EL (cell line): ENCODE data around the gene NT5C1A.

Experiments
- DNase-seq: peaks from one replicate; pipeline ENCODE4 v3.0.0-alpha.2; 2016

NT5C1A gene

GRCh38 chr1:39671793-39672550 lies at the start of gene NT5C1A:
Gene NT5C1A (minus strand): TSS chr1:39672107. CDS start chr1:39672038, 69 bp downstream.
- no peak for DNase-seq

- DNase-seq = no peak
Measured at GRCh38 chr1:39721664-39722063, 49.8 kb upstream of the NT5C1A start.

GRCh38 chr1:39720094-39720999 lies 48.4 kb upstream of the NT5C1A start:
- DNase-seq = peak; percentile 67

DNA sequence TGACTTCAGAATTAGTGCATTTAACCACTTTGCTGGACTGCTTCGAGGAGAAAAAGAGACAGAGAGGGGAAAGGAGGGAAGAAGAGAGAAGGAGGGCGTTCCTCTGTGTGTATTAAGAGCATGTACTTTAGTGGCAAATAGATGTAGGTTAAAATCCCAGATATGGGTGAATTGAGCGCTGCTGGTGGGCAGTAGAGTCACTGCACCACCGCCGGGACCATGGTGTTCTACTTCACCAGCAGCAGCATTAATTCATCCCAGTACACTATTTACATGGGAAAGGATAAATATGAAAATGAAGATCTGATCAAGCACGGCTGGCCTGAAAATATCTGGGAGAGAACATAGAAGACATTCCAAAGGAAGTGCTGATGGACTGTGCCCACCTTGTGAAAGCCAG lies 45.9 kb upstream of the NT5C1A start:
- no peak for DNase-seq

GRCh38 chr1:39713557-39713956 lies 41.6 kb upstream of the NT5C1A start:
- DNase-seq = no peak

- no peak for DNase-seq
Measured at GRCh38 chr1:39711966-39712340, 40.0 kb upstream of the NT5C1A start.

DNA sequence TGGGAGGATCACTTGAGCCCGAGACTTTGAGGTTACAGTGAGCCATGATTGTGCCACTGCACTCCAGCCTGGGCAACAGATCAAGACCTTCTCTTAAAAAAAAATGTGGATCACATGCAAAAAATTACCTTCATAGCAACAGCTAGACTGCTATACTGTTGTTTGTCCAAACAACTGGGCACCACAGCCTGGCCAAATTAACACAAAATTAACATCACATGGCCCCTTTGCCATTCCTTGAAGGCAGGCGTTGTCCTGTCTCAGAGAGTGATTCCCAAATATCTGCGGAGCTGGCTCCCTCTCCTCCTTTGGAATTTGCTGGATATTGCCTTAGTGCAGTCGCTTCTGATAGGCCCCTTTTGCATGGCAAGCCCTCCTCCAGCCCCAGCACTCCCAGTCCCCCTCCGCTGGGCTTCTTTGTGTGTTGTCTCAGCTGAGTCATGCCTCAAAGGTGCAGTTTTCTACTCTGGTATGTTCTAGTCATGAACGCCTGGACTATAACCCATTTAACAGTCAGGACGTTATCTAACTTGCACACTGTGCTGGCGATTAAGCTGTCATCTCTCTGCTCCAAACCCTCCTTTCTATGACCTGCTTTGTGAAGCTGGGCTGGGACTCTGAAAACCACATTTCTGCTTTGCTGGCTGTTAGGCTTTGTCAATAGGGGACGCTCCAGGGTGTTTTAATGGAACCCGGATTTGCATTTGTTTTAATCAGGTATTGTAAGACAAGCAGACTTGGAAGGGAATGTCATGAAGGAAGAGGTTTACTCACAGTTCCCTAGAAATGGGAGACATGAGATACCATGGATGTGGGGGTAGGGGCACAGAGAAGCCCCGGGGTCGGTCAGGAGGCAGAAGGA lies 39.4 kb upstream of the NT5C1A start:
- no peak for DNase-seq

- DNase-seq = no peak
Measured at GRCh38 chr1:39707506-39707905, 35.6 kb upstream of the NT5C1A start.

- no peak for DNase-seq
Measured at GRCh38 chr1:39704757-39705156, 32.9 kb upstream of the NT5C1A start.

DNA sequence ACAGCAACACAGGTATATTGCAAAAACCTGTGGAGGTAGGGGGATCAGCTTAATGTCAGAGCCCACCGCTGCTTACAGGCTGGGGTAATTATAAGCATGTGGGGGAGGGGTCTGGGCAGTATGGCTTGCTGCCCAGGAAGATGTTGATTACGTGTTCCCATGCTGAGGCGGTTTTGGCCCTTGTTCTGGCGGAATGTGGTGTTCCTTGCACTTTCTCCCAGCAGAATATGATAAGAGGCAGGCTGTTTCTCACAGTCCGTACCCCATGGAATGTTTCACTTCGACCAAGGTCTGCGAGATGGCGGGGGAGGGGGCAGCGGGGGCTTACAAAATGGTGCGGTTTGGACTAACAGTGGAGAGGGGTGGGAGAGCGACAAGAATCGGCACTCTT lies 29.1 kb upstream of the NT5C1A start:
- DNase-seq = peak; percentile 34

DNA sequence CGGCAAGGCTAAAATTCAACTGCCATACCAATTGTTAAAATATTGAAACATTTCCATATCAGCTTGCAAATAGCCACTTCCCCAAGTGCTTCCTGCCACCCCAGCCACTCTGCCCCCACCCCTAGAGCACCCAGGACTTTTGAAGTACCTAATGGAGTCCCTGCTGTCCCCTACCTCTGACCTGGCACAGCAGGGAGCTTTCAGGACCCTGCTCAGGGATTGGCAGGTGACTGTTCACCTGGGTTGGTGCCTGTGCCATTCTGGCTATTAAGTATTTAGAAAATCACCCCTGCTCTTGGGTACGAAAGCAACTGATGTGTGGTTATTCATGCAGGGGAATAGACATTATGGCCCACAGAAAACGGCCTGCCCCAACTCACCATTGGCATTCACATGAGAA lies 28.4 kb upstream of the NT5C1A start:
- DNase-seq = no peak

GRCh38 chr1:39699419-39699818 lies 27.5 kb upstream of the NT5C1A start:
- DNase-seq = no peak

DNA sequence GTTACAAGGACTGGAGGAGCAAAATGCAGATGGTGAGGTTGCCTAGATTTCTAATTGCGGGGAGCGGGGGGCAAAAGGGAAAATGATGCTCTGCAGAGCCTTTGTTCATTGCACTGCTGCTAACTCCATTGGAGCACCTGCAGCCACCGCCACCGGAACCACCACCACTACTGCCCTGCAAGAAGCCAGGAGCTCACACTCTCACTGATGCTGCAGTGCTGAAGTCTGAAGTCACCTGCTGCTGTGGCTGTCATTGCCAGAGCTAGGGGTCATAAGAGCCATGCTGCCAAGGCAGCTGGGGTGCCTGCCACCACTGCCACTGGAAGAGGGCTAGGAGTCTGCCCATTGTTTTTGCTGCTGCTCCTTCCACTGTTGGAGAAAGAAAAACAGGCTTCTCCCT lies 26.7 kb upstream of the NT5C1A start:
- no peak for DNase-seq

DNA sequence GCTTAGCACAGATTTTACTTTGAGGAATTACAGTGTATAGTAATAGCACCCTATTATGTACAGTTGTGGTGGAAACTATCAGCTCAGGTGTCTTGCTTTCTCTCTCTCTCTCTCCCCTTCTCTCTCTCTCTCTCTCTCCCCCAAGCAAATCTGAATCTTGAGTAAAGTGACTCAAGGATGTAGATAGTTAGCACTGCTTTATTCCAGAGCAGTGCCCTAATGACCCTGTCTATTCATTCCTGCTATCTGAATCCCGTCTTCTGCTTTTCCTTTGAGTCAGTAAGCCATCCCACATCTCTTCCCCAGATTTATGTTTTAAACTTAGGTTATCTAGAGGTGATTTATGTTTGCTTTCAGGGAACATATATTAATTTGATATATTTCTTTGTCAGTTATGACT lies 24.5 kb upstream of the NT5C1A start:
- no peak for DNase-seq

GRCh38 chr1:39695016-39695415 lies 23.1 kb upstream of the NT5C1A start:
- DNase-seq = no peak

DNA sequence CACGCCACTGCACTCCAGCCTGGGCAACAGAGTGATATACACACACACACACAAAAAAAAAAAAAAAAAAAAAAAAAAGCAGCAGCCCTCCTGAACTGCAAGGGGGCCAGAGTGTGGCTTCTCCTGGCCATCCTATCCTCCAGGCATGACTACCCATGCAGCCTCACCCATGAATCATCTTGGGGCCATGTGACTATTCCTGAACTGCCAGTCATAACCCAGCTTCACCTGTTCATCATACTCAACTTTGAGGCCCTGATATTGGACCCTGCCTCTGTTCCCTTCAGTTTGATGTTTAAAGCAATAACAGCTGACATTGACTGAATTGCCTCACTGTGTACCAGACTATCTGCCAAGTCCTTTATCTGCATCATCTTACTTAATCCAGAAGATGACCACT lies 22.1 kb upstream of the NT5C1A start:
- no peak for DNase-seq

GRCh38 chr1:39692152-39693074 lies 20.5 kb upstream of the NT5C1A start:
- no peak for DNase-seq

DNA sequence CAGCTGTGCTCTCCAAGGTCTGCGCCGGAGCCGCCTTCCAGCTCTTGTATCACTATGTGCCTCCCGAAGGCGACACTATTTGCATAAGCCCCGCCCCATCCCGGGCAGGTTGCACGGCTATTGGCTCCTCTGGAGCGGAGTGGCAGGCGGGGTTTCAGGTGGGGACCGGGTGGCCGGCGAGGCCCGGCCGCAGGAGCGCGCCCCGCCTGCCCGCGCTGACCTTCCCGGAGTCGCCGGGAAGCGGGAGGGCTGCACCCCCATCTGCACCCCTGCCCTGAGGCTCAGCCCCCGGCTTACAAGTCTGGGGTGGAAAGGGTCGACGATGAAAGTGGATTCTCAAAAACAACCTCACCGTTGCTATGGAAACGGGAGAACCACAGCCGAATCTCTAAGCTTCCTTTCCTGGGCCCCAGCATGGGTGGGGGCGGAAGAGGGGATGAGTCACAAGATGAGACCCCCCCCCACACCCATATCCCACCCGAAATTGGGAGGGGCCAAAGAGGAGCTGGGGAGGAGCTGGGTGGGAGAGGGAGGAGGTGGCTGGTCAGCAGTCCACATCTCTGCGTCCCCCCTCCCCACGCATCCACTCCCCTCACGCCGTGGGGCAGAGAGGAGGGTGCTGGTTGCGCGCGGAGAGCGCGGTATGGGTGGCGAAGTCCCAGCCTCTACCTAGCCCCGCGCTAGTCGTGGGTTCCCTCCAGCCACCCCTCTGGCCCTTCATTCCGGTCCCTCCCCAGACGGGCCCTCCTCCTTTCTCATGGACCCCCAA lies 19.7 kb upstream of the NT5C1A start, which contains the start of gene HPCAL4:
Gene HPCAL4, minus strand, starts transcription at position 51 of the 769 bp plus-strand sequence. CDS start 6,830 bp downstream, outside the sequence.
- peak; percentile 82 for DNase-seq

DNA sequence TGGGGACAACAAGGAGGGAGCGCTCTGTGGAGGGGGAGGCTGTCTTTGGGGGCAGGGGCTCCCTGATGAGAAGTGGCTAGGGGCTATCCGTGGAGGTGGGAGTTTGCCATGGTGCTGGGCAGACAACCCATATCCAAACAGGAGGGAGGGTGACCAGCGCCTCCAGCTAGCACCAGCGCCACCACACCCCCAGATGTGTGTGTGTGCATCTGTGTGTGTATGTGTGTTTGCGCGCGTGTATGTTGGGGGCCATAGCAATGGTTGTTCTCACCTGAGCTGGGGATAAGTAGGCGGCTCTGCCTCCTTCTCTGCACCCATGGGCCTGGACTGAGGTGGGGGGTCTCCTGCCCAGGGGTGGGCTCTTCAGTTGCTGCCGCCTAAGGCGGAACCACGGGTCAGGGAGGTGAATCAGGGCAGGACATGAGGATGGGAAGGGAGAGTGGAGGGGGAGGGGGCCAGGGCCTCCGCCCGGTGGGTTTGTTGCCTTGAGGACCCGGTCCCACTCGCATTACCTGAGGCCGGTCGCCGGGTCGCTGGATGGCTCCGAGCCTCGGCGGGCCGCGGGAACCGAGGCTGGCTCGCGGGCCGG lies 19.0 kb upstream of the NT5C1A start:
- no peak for DNase-seq

GRCh38 chr1:39690225-39690624 lies 18.3 kb upstream of the NT5C1A start:
- DNase-seq = no peak

DNA sequence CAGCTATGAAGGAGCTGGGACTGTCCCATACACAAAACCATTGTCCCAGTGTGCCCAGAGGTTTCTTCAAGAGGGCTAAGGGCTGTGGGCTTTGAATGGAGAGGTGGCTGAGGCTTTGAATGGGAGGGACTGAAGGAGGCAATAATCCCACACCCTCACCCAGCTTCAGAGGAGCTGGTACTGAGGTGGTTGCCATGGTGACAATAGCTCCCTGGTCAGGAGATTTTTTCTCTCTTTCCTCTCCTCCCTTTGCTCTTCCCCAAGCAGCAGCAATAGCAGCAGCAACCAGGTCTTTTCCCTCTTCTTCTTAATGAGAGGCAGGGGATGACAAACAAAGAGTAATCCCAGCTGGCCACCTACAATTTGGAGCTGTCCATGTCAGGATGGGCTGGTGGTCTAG lies 17.7 kb upstream of the NT5C1A start:
- DNase-seq = no peak
